Panc1 (cell line): ENCODE measurements around the gene SHB. TPM values are rescaled to one million over a fixed set of nuclear protein-coding genes. Genes with fewer than 3 reads are reported as not detected.

Experiments used
- ATAC-seq: fragments of 200-7000 bp; cut with Tn5 transposase; 2 replicates; pipeline ENCODE4 v1.9.1; 2020; ENCODE audit warnings: mild to moderate bottlenecking, moderate library complexity
- BruUV-seq: library from RNA; stranded (reverse); fragments of 400-500 nt; replicated peaks from 2 replicates; lab custom pipeline; 2021; lab: Mats Ljungman, UMichigan
- CTCF ChIA-PET: fragments of 300-600 bp; sonication (Branson Sonifier 250); formaldehyde crosslinking; loops from one replicate; lab custom pipeline; 2022; ENCODE audit warnings: antibody characterized with exemption; lab: Charles Lee
- POLR2A ChIA-PET: fragments of 300-600 bp; sonication (Branson Sonifier 250); formaldehyde crosslinking; loops from one replicate; lab custom pipeline; 2022; ENCODE audit warnings: antibody characterized with exemption; lab: Charles Lee
- DNase-seq: peaks from one replicate; pipeline ENCODE4 v3.0.0-alpha.2; 2010; ENCODE audit warnings: low read depth, low spot score
- H3K27ac ChIP-seq: 2 replicates; pipeline ENCODE4 v1.5.1; 2011; ENCODE audit warnings: mild to moderate bottlenecking, low read length, inconsistent platforms
- H3K27me3 ChIP-seq: fragments of 200-500 bp; sonication (Bioruptor generic); 2 replicates; pipeline ENCODE4 v1.6.0; 2014; ENCODE audit warnings: low read length, inconsistent platforms; ENCODE audit not compliant: control insufficient read depth, insufficient read depth
- H3K36me3 ChIP-seq: fragments of 200-500 bp; sonication (Bioruptor generic); 2 replicates; pipeline ENCODE4 v1.5.1; 2014; ENCODE audit warnings: inconsistent platforms, mild to moderate bottlenecking, low read length, moderate library complexity; ENCODE audit not compliant: control insufficient read depth, insufficient read depth
- H3K4me1 ChIP-seq: 2 replicates; pipeline ENCODE4 v1.5.1; 2011; ENCODE audit warnings: inconsistent platforms, mild to moderate bottlenecking, low read length, moderate library complexity; ENCODE audit not compliant: control insufficient read depth, insufficient read depth
- H3K4me3 ChIP-seq, 2 experiments: 2 replicates each; pipeline ENCODE4 v1.5.1; 2011 to 2012; ENCODE audit warnings: low read depth in 2 of 2, low read length in 2 of 2, mild to moderate bottlenecking in 2 of 2, inconsistent platforms in 1 of 2, moderate library complexity in 1 of 2
- H3K9me3 ChIP-seq: fragments of 200-500 bp; sonication (Bioruptor generic); 2 replicates; pipeline ENCODE4 v1.5.1; 2014; ENCODE audit warnings: low read depth, mild to moderate bottlenecking, inconsistent platforms, low read length, moderate library complexity; ENCODE audit not compliant: control insufficient read depth, insufficient read depth
- CTCF ChIP-seq: fragments of 450-650 bp; IDR thresholded peaks from 2 replicates; pipeline ENCODE4 v1.5.1; 2017; ENCODE audit warnings: mild to moderate bottlenecking
- POLR2AphosphoS5 ChIP-seq: IDR thresholded peaks from 2 replicates; pipeline ENCODE4 v1.6.1; 2012; ENCODE audit warnings: mild to moderate bottlenecking, low read depth, low read length, moderate library complexity
- REST ChIP-seq, 2 experiments: IDR thresholded peaks; 2 replicates each; pipeline ENCODE4 v1.6.1; 2011 to 2012; ENCODE audit warnings: low read depth in 2 of 2, control low read depth in 1 of 2, low read length in 1 of 2, mild to moderate bottlenecking in 1 of 2, moderate library complexity in 1 of 2; ENCODE audit not compliant: insufficient read depth in 1 of 2
- SIN3A ChIP-seq: IDR thresholded peaks from 2 replicates; pipeline ENCODE4 v1.6.1; 2012; ENCODE audit warnings: low read depth, mild to moderate bottlenecking, low read length, moderate library complexity, borderline replicate concordance; ENCODE audit not compliant: insufficient read depth
- TCF7L2 ChIP-seq: IDR thresholded peaks from 2 replicates; pipeline ENCODE4 v1.6.1; 2011; ENCODE audit warnings: mild to moderate bottlenecking, low read depth, low read length, inconsistent platforms
- in situ Hi-C: cut with HindIII; loops from 2 replicates; pipeline ENCODE4 v1.10.0; 2016; ENCODE audit warnings: low sequenced_read_pairs, low pct_unique_long_range_greater_than_20kb
- intact Hi-C: fragments of 100-400 bp; cut with micrococcal nuclease; formaldehyde crosslinking; loops from one replicate; pipeline ENCODE4 v1.10.0; 2022; ENCODE audit not compliant: unreplicated experiment
- total RNA-seq: library from RNA; stranded (reverse); gene quantifications from one replicate; pipeline ENCODE4 v1.2.1, GENCODE V29; 2021; ENCODE audit not compliant: unreplicated experiment

SHB gene
- total RNA-seq, 1 experiment from 2014 or later = 59.9 TPM

GRCh38 chr9:37947471-37947870 lies 121.6 kb downstream of the SHB start:
- Histone ChIP-seq H3K4me1 (peaks cover 26% of the 10 kb centered on the region), H3K36me3 (peaks cover 2% of the 10 kb centered on the region), H3K27ac (no peak overlapping the region; the same call in 1 of the 2 replicates), H3K4me3 (no peak overlapping the region), H3K27me3 (no peaks in the 10 kb centered on the region), H3K9me3 (no peaks in the 10 kb centered on the region)
- ChIA-PET CTCF (no interaction called here), POLR2A (no interaction called here)
- ATAC-seq (no peak), DNase-seq (no peak)
- no peak for TF ChIP-seq SIN3A
- intact Hi-C loops = no loop called here
- BruUV-seq = TSS peak; percentile 37
- in situ Hi-C loops = no loop called here

GRCh38 chr9:37946971-37947370 lies 122.1 kb downstream of the SHB start:
- Histone ChIP-seq H3K36me3 (peaks cover 2% of the 10 kb centered on the region), H3K4me3 (no peak overlapping the region), H3K27me3 (no peaks in the 10 kb centered on the region), H3K4me1 (peaks cover 30% of the 10 kb centered on the region), H3K27ac (no peak overlapping the region), H3K9me3 (no peaks in the 10 kb centered on the region)
- BruUV-seq = no TSS peak
- ChIA-PET POLR2A (no interaction called here), CTCF (no interaction called here)
- TF ChIP-seq TCF7L2 (no peak), POLR2AphosphoS5 (no peak), SIN3A (no peak), REST (IDR thresholded peaks at IDR 0.05; ENCODE audit: insufficient read depth in 1 of 2, low read depth in 2 of 2, low read length in 1 of 2) (no peak), CTCF (no peak)
- ATAC-seq (no peak), DNase-seq (no peak)
- in situ Hi-C loops (no loop called here), intact Hi-C loops (no loop called here)

- DNase-seq (no peak), ATAC-seq (no peak)
- CTCF ChIA-PET = no interaction called here
- BruUV-seq = no TSS peak
- in situ Hi-C loops (no loop called here), intact Hi-C loops (no loop called here)
- Histone ChIP-seq H3K4me1 (peaks cover 30% of the 10 kb centered on the region), H3K27me3 (no peaks in the 10 kb centered on the region), H3K27ac (no peak overlapping the region), H3K4me3 (no peak overlapping the region), H3K36me3 (no peaks in the 10 kb centered on the region; the same call in none of the 2 replicates), H3K9me3 (no peaks in the 10 kb centered on the region)
- POLR2A ChIA-PET = no interaction called here
- TF ChIP-seq REST (IDR thresholded peaks at IDR 0.05; ENCODE audit: insufficient read depth in 1 of 2, low read depth in 2 of 2, low read length in 1 of 2) (no peak), SIN3A (no peak), POLR2AphosphoS5 (no peak), CTCF (no peak), TCF7L2 (no peak)
These were observed 123.0 kb downstream of the SHB start for GRCh38 chr9:37946041-37946440.
